Measurements from ENCODE around the gene APBA3.
A peak's percentile ranks its signal among the peaks of the same experiment; 100 is the strongest.
"Not testable (repeated sequence)": the region's sequence is repeated elsewhere in the genome, so short reads cannot be mapped to it uniquely, and the experiment has no call there.

Gene APBA3

GRCh38 chr19:3770136-3770999 lies 8.9 kb upstream of the APBA3 start:
- DNase-seq = no peak

- no peak for DNase-seq
Measured at GRCh38 chr19:3769494-3769893, 8.0 kb upstream of the APBA3 start.

- no peak for DNase-seq
Measured at GRCh38 chr19:3768748-3769099, 7.2 kb upstream of the APBA3 start.

GRCh38 chr19:3768015-3768747 lies 6.7 kb upstream of the APBA3 start:
- no peak for DNase-seq

- DNase-seq = no peak
Measured at GRCh38 chr19:3767050-3767449, 5.6 kb upstream of the APBA3 start.

- no peak for DNase-seq
Measured at GRCh38 chr19:3766520-3766919, 5.0 kb upstream of the APBA3 start.

GRCh38 chr19:3765757-3766156 lies 4.3 kb upstream of the APBA3 start:
- DNase-seq = not testable (repeated sequence)

GRCh38 chr19:3765121-3765520 lies 3.6 kb upstream of the APBA3 start:
- DNase-seq = no peak

- DNase-seq = peak; percentile 97
Measured at GRCh38 chr19:3762501-3763459, 1.3 kb upstream of the APBA3 start, which contains the start of gene MRPL54. MRPL54 (plus strand) TSS chr19:3762682; CDS start chr19:3762701, 19 bp downstream.

GRCh38 chr19:3762130-3762473 lies 610 bp upstream of the APBA3 start:
- DNase-seq = no peak

- no peak for DNase-seq
Measured at GRCh38 chr19:3760871-3761361, 576 bp downstream of the APBA3 start.

- no peak for DNase-seq
Measured at GRCh38 chr19:3759482-3760254, 1.8 kb downstream of the APBA3 start.

GRCh38 chr19:3758297-3758696 lies 3.2 kb downstream of the APBA3 start:
- DNase-seq = not testable (repeated sequence)

GRCh38 chr19:3757705-3758104 lies 3.8 kb downstream of the APBA3 start:
- DNase-seq = not testable (repeated sequence)

GRCh38 chr19:3753631-3754410 lies 7.7 kb downstream of the APBA3 start:
- no peak for DNase-seq

- no peak for DNase-seq
Measured at GRCh38 chr19:3752492-3752891, 9.0 kb downstream of the APBA3 start.

- no peak for DNase-seq
Measured at GRCh38 chr19:3751236-3751635, 10.3 kb downstream of the APBA3 start.

GRCh38 chr19:3750211-3750610 lies 11.3 kb downstream of the APBA3 start:
- DNase-seq = no peak

- no peak for DNase-seq
Measured at GRCh38 chr19:3748965-3749364, 12.5 kb downstream of the APBA3 start.

GRCh38 chr19:3746371-3747056 lies 15.0 kb downstream of the APBA3 start:
- no peak for DNase-seq

Data from DMS153 (cell line).